Large intestine (tissue), 3 donors: Measurements from ENCODE around the gene EZH1. TPM values are rescaled to one million over a fixed set of nuclear protein-coding genes. Genes with fewer than 3 reads are reported as not detected.

Experiments
- DNase-seq, 2 donors: peaks; one replicate each; pipeline versions ENCODE4 v3.0.0 to v3.0.0-alpha.2; 2013
- H3K27ac ChIP-seq: one replicate; pipeline ENCODE4 v1.5.1; 2013; ENCODE audit warnings: low read length
- H3K27me3 ChIP-seq: 2 replicates; pipeline ENCODE4 v1.6.1; 2013; ENCODE audit warnings: low read length; ENCODE audit not compliant: control insufficient read depth, insufficient read depth
- H3K36me3 ChIP-seq: 2 replicates; pipeline ENCODE4 v1.6.1; 2013; ENCODE audit warnings: low read length; ENCODE audit not compliant: control insufficient read depth, insufficient read depth
- H3K4me1 ChIP-seq: one replicate; pipeline ENCODE4 v1.6.1; 2013; ENCODE audit warnings: low read length; ENCODE audit not compliant: control insufficient read depth, insufficient read depth
- H3K4me3 ChIP-seq: one replicate; pipeline ENCODE4 v1.5.1; 2013; ENCODE audit warnings: low read length
- H3K9me3 ChIP-seq: one replicate; pipeline ENCODE4 v1.6.1; 2013; ENCODE audit warnings: mild to moderate bottlenecking, low read depth, low read length, moderate library complexity; ENCODE audit not compliant: control insufficient read depth
- WGBS: methylation state at CpG from one replicate; pipeline ENCODE4 v1.1.5; 2013; ENCODE audit warnings: low lambda C conversion rate; ENCODE audit not compliant: insufficient coverage; 5-methylcytosine and 5-hydroxymethylcytosine counted together
- polyA plus RNA-seq: library from polyadenylated mRNA; unstranded; fragments of 120-200 nt; gene quantifications from one replicate; pipeline ENCODE4 v1.2.1, GENCODE V29; 2013

EZH1 gene
- polyA plus RNA-seq, 1 donor = 37.6 TPM

DNA sequence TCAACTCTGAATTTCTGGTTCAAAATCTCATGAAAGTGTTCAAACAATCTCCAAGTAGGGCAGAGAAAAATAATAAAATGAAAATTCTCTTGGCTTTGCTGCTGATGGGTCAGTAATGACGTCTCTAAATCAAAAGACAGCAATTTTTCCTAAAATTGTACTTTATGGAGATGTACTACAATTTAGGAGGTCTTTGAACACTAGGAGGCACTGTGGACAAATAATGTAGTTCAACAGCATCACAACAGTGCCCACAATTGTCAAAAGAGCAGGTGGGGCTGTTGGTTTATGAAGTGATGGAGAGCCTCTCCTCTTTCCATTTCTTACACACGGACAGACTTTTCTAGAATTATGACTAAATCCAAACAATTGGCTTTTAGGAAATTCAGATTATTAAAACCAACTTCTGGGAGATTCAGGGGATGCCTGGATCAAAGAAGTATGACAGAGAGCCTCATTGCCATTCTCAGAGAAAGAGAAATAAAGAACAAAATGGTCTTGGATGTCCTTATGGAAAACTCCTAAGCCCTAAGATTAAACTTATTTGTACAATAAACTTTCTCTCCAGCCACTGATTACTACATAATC is 23.8 kb downstream of the EZH1 start:
- WGBS = no CpG with 5 or more reads among the region's 2 CpGs
- peak; percentile 48 to 56 for DNase-seq

DNA sequence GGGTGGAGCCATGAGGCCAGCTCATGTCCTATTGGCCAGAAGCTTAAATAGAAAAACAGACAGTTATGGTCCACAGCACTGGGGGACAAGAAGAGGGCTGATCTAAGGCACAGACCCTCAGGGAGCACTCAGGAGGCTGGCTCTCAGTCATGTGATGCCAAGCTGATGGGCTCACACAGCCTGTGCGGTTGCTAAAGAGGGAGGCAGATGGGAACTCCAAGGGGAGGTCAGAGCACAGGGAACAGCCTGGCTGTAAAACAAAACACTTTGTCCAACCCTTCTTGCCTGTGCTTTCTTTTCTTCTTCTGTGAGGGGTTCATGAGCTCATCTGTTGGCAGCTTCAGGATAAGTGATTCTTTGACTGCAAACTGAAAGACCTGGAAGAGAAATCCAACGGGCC is 35.3 kb downstream of the EZH1 start:
- peaks cover 79% of the 10 kb centered on the region for H3K36me3 ChIP-seq
- no CpG with 5 or more reads among the region's 2 CpGs for WGBS
- H3K27ac ChIP-seq = no peak overlapping the region

More for the DNA sequence above, 23.8 kb downstream of the EZH1 start:
- Histone ChIP-seq H3K4me1 (no peaks in the 10 kb centered on the region), H3K9me3 (no peaks in the 10 kb centered on the region), H3K36me3 (peaks cover 72% of the 10 kb centered on the region), H3K27me3 (no peaks in the 10 kb centered on the region), H3K27ac (no peak overlapping the region), H3K4me3 (no peak overlapping the region)

DNA sequence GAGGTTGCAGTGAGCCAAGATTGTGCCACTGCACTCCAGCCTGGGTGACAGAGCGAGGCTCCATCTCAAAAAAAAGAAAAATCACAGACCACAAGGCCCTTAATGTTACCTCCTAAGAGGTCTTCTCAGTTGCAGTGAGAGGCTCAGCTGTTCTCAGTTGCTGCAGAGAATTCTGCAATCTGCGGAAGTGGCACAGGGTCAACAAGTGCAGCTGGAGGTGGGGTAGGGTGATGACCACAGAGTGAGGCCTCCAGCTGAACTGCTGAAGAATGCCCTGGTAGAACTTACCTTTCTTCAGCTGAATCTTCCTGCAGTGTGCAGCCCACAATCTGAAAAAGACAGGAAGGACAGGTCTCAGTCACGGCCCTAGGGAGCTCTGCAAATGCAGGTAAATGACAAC is 36.3 kb downstream of the EZH1 start:
- Histone ChIP-seq H3K4me1 (no peaks in the 10 kb centered on the region), H3K9me3 (no peaks in the 10 kb centered on the region), H3K27me3 (no peaks in the 10 kb centered on the region), H3K27ac (no peak overlapping the region), H3K36me3 (peaks cover 84% of the 10 kb centered on the region), H3K4me3 (no peak overlapping the region)
- no CpG with 5 or more reads among the region's 3 CpGs for WGBS
- DNase-seq = no peak

More for the DNA sequence above, 35.3 kb downstream of the EZH1 start:
- DNase-seq = no peak
- Histone ChIP-seq H3K4me1 (no peaks in the 10 kb centered on the region), H3K4me3 (no peak overlapping the region), H3K27me3 (no peaks in the 10 kb centered on the region), H3K9me3 (no peaks in the 10 kb centered on the region)

DNA sequence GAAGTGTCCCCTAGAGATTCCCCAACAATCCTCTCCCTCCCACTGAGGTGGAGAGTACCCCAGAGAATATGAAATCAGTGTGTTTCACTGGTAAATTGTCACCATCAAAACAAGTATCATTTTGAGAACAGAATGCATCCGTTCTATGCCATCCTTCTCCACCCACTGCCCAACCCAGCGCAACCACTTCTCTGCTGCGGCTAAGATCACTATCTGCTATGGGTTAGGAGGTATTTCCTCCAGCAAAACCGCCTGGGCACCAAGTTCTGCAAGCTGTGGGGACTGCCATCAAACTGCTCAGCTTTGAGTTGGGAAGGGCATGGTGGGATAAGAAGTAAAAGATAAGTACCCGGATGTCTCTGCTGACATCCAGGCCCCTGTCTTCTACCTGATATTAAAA is 38.1 kb downstream of the EZH1 start:
- no peak for DNase-seq
- Histone ChIP-seq H3K36me3 (peaks cover 90% of the 10 kb centered on the region), H3K27ac (no peak overlapping the region), H3K4me3 (no peak overlapping the region), H3K4me1 (no peaks in the 10 kb centered on the region), H3K9me3 (no peaks in the 10 kb centered on the region), H3K27me3 (no peaks in the 10 kb centered on the region)
- WGBS = 94% methylated on average over 3 of the region's 5 CpGs

DNA sequence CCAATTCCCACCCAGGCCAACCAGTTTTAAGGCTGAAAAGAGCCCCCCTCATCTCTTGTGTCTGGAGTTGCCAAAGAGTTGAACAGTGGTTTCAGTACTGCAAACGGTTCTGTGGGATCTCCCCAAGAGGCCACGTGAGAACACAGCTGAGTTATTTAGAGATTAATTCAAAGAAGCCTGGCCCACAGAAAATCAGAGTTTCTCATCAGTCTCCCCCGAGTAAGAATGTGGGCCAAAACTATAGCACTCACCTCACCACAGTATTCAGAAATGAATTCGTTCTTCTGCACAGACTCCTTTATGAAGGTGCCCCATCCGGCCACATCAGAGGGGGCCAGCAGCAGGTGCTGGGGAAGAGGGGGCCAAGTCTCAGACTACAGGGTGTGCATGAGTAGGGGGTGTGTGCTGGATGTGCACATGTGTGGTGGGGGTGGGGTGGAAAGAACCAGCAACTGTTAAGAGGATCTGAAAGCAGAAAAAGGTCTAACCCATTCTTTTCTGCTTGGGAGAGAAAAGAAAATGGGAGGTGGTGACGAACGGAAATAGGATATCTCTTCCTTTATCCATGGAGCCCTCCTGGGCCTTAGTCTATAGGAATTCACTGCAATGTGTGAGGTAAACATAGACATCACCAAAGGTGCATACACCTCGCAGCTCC is 39.9 kb downstream of the EZH1 start:
- peaks cover 94% of the 10 kb centered on the region for H3K36me3 ChIP-seq
- 100% methylated on average over 1 of the region's 8 CpGs for WGBS

DNA sequence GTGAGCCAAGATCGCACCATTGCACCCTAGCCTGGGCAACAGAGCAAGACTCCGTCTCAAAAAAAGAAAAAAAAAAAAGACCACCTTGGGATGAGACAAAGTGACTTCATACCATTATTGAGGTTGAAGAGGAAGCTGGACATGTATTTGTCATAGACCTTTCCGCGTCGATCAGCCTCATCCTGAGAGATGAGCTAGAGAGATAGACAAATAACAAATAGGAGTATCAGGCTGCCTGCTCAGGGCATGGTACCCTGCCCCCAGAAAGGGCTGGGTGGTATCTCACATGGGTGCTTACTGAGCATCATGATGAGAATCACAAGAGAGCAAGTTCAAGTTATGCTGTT is 40.4 kb downstream of the EZH1 start:
- H3K4me3 ChIP-seq = no peak overlapping the region
- no peaks in the 10 kb centered on the region for H3K9me3 ChIP-seq
- WGBS = no CpG with 5 or more reads among the region's 5 CpGs
- DNase-seq = no peak
- H3K27ac ChIP-seq = no peak overlapping the region
- H3K27me3 ChIP-seq = no peaks in the 10 kb centered on the region
- peaks cover 91% of the 10 kb centered on the region for H3K36me3 ChIP-seq
- H3K4me1 ChIP-seq = no peaks in the 10 kb centered on the region

More for the DNA sequence above, 39.9 kb downstream of the EZH1 start:
- H3K9me3 ChIP-seq = no peaks in the 10 kb centered on the region
- no peaks in the 10 kb centered on the region for H3K4me1 ChIP-seq
- H3K27ac ChIP-seq = no peak overlapping the region
- H3K4me3 ChIP-seq = no peak overlapping the region
- no peaks in the 10 kb centered on the region for H3K27me3 ChIP-seq
- no peak for DNase-seq

DNA sequence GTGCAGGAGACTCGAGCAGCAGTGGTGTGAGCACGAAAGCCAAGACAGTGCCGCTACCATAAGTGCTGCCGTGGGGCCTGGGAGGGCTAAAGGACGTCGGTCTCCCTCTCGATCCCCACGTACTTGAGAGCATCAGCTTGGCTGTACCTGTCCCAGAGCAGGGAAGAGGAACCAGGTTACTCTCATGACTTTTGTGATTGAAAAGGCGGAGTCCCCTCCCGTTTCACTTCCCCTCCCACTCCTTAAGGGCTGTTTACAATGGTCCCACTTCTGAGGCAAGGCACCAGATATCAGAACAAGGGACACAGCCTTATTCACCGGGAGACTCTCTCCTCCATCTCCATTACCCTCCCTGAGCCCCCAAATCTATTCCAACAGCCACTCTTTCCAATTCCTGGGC is 42.4 kb downstream of the EZH1 start:
- H3K27me3 ChIP-seq = no peaks in the 10 kb centered on the region
- H3K27ac ChIP-seq = no peak overlapping the region
- H3K4me1 ChIP-seq = no peaks in the 10 kb centered on the region
- no peak for DNase-seq
- peaks cover 83% of the 10 kb centered on the region for H3K36me3 ChIP-seq
- no CpG with 5 or more reads among the region's 11 CpGs for WGBS
- no peak overlapping the region for H3K4me3 ChIP-seq
- no peaks in the 10 kb centered on the region for H3K9me3 ChIP-seq

DNA sequence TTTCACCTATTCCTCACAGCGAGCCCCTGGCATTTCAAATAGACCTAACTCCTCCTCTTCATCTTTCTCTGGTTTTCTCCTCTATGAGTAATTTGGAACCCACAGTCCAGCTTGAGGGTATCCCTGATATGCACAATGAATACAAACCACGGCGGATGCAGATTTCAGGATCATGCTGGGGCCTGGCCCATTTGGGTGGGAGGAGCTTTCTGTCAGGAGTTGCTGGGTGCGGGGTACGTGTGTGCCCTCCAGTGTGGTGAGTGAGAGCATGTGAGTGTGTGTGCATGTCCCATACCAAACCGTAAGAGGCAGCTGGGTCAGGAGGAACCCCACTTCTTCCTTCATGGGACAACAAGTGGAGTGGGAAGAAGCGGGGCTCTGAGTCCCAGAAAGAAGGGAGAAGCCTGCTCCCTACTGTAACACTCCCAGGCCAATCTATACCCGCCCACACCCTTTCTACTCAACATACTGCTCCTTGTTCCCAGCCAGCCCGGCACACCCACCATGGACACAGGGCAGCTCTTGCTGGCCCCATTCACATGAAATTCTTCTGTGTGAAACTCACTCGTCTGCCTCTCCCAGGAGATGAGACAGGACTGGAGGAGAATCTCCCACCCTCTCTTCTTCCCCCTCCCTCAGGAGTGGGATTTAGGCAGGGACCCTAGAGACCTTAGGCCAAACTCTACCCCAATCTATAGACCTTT is 44.1 kb downstream of the EZH1 start:
- Histone ChIP-seq H3K27ac (no peak overlapping the region), H3K4me3 (no peak overlapping the region), H3K36me3 (peaks cover 70% of the 10 kb centered on the region), H3K9me3 (no peaks in the 10 kb centered on the region), H3K27me3 (no peaks in the 10 kb centered on the region), H3K4me1 (no peaks in the 10 kb centered on the region)
- 67% methylated on average over 1 of the region's 10 CpGs for WGBS
- DNase-seq = no peak

DNA sequence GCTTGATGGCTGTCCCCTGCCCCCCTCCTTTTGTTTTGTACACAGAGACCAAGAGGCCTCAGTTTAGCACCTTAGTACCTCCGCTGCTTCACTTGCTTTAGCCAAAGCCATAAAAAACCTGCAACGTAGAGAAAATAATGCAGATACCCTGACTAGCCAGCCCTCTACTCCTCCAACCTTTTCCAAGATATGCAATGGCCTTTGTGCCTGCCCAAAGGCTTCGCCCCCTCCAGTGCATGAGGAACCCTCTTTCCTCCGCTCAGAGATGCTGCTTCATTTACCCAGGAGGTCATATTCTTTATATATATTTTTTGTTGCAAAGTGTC is 45.5 kb downstream of the EZH1 start:
- no peaks in the 10 kb centered on the region for H3K9me3 ChIP-seq
- no peak overlapping the region for H3K27ac ChIP-seq
- DNase-seq = no peak
- H3K36me3 ChIP-seq = peaks cover 64% of the 10 kb centered on the region
- WGBS = no CpG with 5 or more reads among the region's 4 CpGs
- no peaks in the 10 kb centered on the region for H3K4me1 ChIP-seq
- no peaks in the 10 kb centered on the region for H3K27me3 ChIP-seq
- no peak overlapping the region for H3K4me3 ChIP-seq

DNA sequence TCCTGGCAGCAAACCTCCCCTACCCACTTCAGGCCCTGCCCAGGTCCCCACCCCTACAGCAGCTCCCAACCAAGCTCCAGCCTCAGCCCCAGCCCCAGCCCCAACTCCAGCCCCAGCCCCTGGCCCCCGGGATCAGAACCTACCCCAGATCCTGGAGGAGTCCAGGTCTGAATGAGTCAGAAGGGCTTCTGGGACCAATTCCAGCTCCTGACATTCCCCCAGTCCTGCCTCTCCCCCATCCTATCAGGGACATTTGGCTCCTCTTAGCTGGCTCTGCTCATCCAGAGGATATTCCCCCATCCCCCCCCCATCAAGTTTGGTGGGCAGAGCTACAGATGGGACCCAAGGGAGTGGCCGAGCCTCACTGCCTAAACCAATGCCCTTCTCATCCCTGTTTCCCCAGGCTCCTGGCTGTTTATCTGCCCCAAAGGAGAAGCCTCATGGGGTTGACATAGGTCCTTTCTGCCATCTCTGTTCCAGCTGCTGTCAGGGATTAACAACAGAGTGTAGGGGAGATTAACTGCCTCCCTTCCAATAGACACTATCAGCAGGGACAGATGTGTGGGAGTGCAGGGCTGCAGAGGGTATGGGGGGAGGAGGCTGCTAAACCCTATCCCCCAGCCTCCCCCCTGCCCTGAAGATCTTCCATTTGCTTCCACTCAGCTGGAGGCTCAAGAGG is 46.0 kb downstream of the EZH1 start:
- no peak for DNase-seq
- no peaks in the 10 kb centered on the region for H3K27me3 ChIP-seq
- no peak overlapping the region for H3K27ac ChIP-seq
- no CpG with 5 or more reads among the region's 2 CpGs for WGBS
- no peaks in the 10 kb centered on the region for H3K9me3 ChIP-seq
- peaks cover 59% of the 10 kb centered on the region for H3K36me3 ChIP-seq
- no peak overlapping the region for H3K4me3 ChIP-seq
- H3K4me1 ChIP-seq = no peaks in the 10 kb centered on the region
